ENCODE results near the gene SKAP2. TPM values are rescaled to one million over a fixed set of nuclear protein-coding genes. Genes with fewer than 3 reads are reported as not detected.

The SKAP2 gene
- total and polyA plus RNA-seq, 2 of the 13 experiments (the other 11 are each of a cell fraction or from before 2014, with no cell fraction given) = 3.6 to 12.9 TPM

GRCh38 chr7:26859720-26860119 is 4.7 kb downstream of the SKAP2 start:
- CTCF ChIA-PET (ENCODE audit: low intra/inter-chr PET ratio, low total read pairs) = interaction anchor here (1.1 kb wide), 1 partner anchor 301 kb away, joined by 3 read pairs; no protein-coding TSS in a partner anchor
- peaks cover 2% of the 10 kb centered on the region for H3K79me2 ChIP-seq (ENCODE audit: insufficient read depth, low read length)

More at GRCh38 chr7:26859720-26860119, 4.7 kb downstream of the SKAP2 start:
- intact Hi-C loops (cut with micrococcal nuclease; ENCODE audit: unreplicated experiment) = loop anchor here (2.0 to 5.0 kb wide), 2 partner anchors 88 to 171 kb away; no protein-coding TSS in a partner anchor
- Histone ChIP-seq H3K27me3 (ENCODE audit: control insufficient read depth in 1 of 2, insufficient read depth in 2 of 2, low read length in 2 of 2) (no peaks in the 10 kb centered on the region; a peak in 1 of 5 replicates), H3K4me3 (replicated peaks in 1 of 3; ENCODE audit: insufficient read depth in 1 of 3, low read depth in 2 of 3, low read length in 3 of 3) (no peak overlapping the region), H3K4me2 (ENCODE audit: low read depth, low read length) (no peak overlapping the region), H2AFZ (ENCODE audit: low read length) (no peak overlapping the region), H4K20me1 (ENCODE audit: insufficient read depth, low read length) (no peaks in the 10 kb centered on the region), H3K9me3 (ENCODE audit: low read length) (no peaks in the 10 kb centered on the region), H3K4me1 (ENCODE audit: insufficient read depth, low read length) (peaks cover 31% of the 10 kb centered on the region), H3K9ac (ENCODE audit: insufficient read depth, low read depth, low read length) (no peak overlapping the region), H3K36me3 (replicated peaks in 1 of 2; ENCODE audit: control insufficient read depth in 1 of 2, insufficient read depth in 2 of 2, low read length in 2 of 2) (no peaks in the 10 kb centered on the region), H3K27ac (ENCODE audit: extremely low read length, insufficient read depth, low read length) (no peak overlapping the region)
- no TSS peak for BruUV-seq (replicated peaks)
- FAIRE-seq = no peak
- no peak for ATAC-seq
- in situ Hi-C loops (cut with HindIII; ENCODE audit: extremely low pct_ligation_motif_present, low pct_unique_long_range_greater_than_20kb) = no loop called here
- no peak for DNase-seq (ENCODE audit: low spot score)
- POLR2A ChIA-PET = no interaction called here
- TF ChIP-seq KMT2A (CRISPR knock-in tag; IDR thresholded peaks at IDR 0.05) (no peak), PAXIP1 (CRISPR knock-in tag; conservative IDR thresholded peaks at IDR 0.05) (no peak), ZNF557 (CRISPR knock-in tag; IDR thresholded peaks at IDR 0.05) (no peak), TFDP1 (CRISPR knock-in tag; IDR thresholded peaks at IDR 0.05; ENCODE audit: borderline replicate concordance) (no peak), HMGXB3 (CRISPR knock-in tag; IDR thresholded peaks at IDR 0.05; ENCODE audit: borderline replicate concordance) (no peak), IRF9 (CRISPR knock-in tag; IDR thresholded peaks at IDR 0.05; ENCODE audit: borderline replicate concordance) (no peak)
